ENCODE results near the gene GNB4. TPM values are rescaled to one million over a fixed set of nuclear protein-coding genes. Genes with fewer than 3 reads are reported as not detected.

The GNB4 gene
- total and polyA plus RNA-seq, 10 of the 15 experiments (the other 5 are each of a cell fraction or from before 2014, with no cell fraction given), result 0.14 to 3.4 (median 1.8) TPM

GRCh38 chr3:179436517-179436916 is 14.8 kb downstream of the GNB4 start:
- ChIA-PET SMC1A (ENCODE audit: uncharacterized antibody, unreplicated experiment) (no interaction called here), POLR2A (interaction anchor here (0.6 kb wide), 1 partner anchor 128 kb away, joined by 5 read pairs; no protein-coding TSS in a partner anchor), RAD21 (ENCODE audit: unreplicated experiment) (no interaction called here), CTCF (no interaction called here)
- intact Hi-C loops (cut with micrococcal nuclease; ENCODE audit: unreplicated experiment) (no loop called here), in situ Hi-C loops (cut with MboI) (no loop called here)
- TF ChIP-seq NBN (IDR thresholded peaks at IDR 0.05) (no peak), NRF1 (conservative IDR thresholded peaks at IDR 0.05; ENCODE audit: low read depth, low read length) (no peak), MYC (IDR thresholded peaks at IDR 0.05; ENCODE audit: insufficient read depth, insufficient read length, insufficient replicate concordance, low read length, severe bottlenecking) (no peak), CTCF (IDR thresholded peaks at IDR 0.05 in 2 of 3, conservative IDR thresholded peaks at IDR 0.05 in 1 of 3; ENCODE audit: control insufficient read depth in 2 of 3, extremely low read depth in 1 of 3, insufficient read depth in 1 of 3, low read depth in 3 of 3, low read length in 3 of 3) (no peak), RBBP5 (conservative IDR thresholded peaks at IDR 0.05) (no peak), EZH2 (IDR thresholded peaks at IDR 0.05; ENCODE audit: borderline replicate concordance, control insufficient read depth, low read depth, low read length) (no peak), MAX (IDR thresholded peaks at IDR 0.05; ENCODE audit: low read depth, low read length) (no peak), RCOR1 (conservative IDR thresholded peaks at IDR 0.05; ENCODE audit: low read depth, low read length) (no peak), MXI1 (IDR thresholded peaks at IDR 0.05; ENCODE audit: low read depth, low read length) (no peak), JUNB (IDR thresholded peaks at IDR 0.05) (no peak), PML (IDR thresholded peaks at IDR 0.05; ENCODE audit: low read length) (no peak), NR2C2 (IDR thresholded peaks at IDR 0.05; ENCODE audit: borderline replicate concordance, control insufficient read depth, insufficient read length, low read depth) (no peak), FOXK2 (IDR thresholded peaks at IDR 0.05) (no peak)
- no peaks in the 10 kb centered on the region for H4K20me1 ChIP-seq (ENCODE audit: control insufficient read depth, insufficient read depth)
- H3K27me3 ChIP-seq (replicated peaks in 1 of 2; ENCODE audit: control insufficient read depth in 2 of 2, insufficient read depth in 2 of 2, low read length in 1 of 2), result no peaks in the 10 kb centered on the region
- H3K36me3 ChIP-seq (ENCODE audit: control insufficient read depth in 2 of 2, insufficient read depth in 2 of 2, low read length in 1 of 2), result no peaks in the 10 kb centered on the region
- no peak for FAIRE-seq
- no peak for DNase-seq (ENCODE audit: low read depth, low spot score)
- BruUV-seq (replicated peaks), result no TSS peak
- ATAC-seq, result no peak
- no peak overlapping the region for H3K4me2 ChIP-seq (ENCODE audit: control insufficient read depth, insufficient read depth)
- H3K79me2 ChIP-seq (ENCODE audit: control insufficient read depth, insufficient read depth, low read length), result no peaks in the 10 kb centered on the region
- no peak overlapping the region for H2AFZ ChIP-seq (ENCODE audit: control insufficient read depth, low read depth, low read length)
- peaks cover 24% of the 10 kb centered on the region for H3K4me1 ChIP-seq (ENCODE audit: control insufficient read depth, insufficient read depth, low read length)
- 62% methylated on average over 3 of the region's 3 CpGs for WGBS (ENCODE audit: insufficient coverage, insufficient replicate concordance, low lambda C conversion rate, missing lambda C conversion rate)
- H3K9ac ChIP-seq (ENCODE audit: control insufficient read depth, insufficient read depth, low read length), result no peak overlapping the region
- no peaks in the 10 kb centered on the region for H3K9me3 ChIP-seq (replicated peaks; ENCODE audit: control insufficient read depth, insufficient read depth, low read length)
- no peak overlapping the region for H3K4me3 ChIP-seq
- no peak overlapping the region for H3K27ac ChIP-seq (ENCODE audit: control insufficient read depth, insufficient read depth)

Data from GM12878 (cell line).